Tibial nerve (tissue), 3 donors: ENCODE data around the gene NEXN.

ENCODE experiments used
- CTCF ChIP-seq, 5 experiments: fragments of 200-600 bp in 3 of 5; fragments of 450-650 bp in 2 of 5; sonication (generic) in 3 of 5; IDR thresholded peaks; one replicate each; pipeline ENCODE4 v1.5.1; 2016 to 2019; ENCODE audit warnings: antibody characterized with exemption in 5 of 5, mild to moderate bottlenecking in 3 of 5, moderate library complexity in 2 of 5
- POLR2A ChIP-seq, 2 donors: fragments of 450-650 bp; IDR thresholded peaks; one replicate each; pipeline ENCODE4 v1.6.1; 2017; ENCODE audit warnings: antibody characterized with exemption in 2 of 2, mild to moderate bottlenecking in 2 of 2, moderate library complexity in 2 of 2

- TF ChIP-seq CTCF (IDR thresholded peaks at IDR 0.05) (no peak), POLR2A (IDR thresholded peaks at IDR 0.05) (no peak)
Measured at GRCh38 chr1:77889671-77890070, 1.2 kb downstream of the NEXN start.
